Tibial nerve (tissue), 4 donors: ENCODE measurements around the gene WT1.

Experiments
- CTCF ChIP-seq, 5 experiments: fragments of 200-600 bp in 3 of 5; fragments of 450-650 bp in 2 of 5; sonication (generic) in 3 of 5; IDR thresholded peaks; one replicate each; pipeline ENCODE4 v1.5.1; 2016 to 2019; ENCODE audit warnings: antibody characterized with exemption in 5 of 5, mild to moderate bottlenecking in 3 of 5, moderate library complexity in 2 of 5
- EP300 ChIP-seq, 2 donors: sonication (generic); formaldehyde crosslinking; IDR thresholded peaks; one replicate each; pipeline ENCODE4 v1.6.1; 2017; ENCODE audit warnings: antibody characterized with exemption in 2 of 2, mild to moderate bottlenecking in 1 of 2
- POLR2A ChIP-seq, 2 donors: fragments of 450-650 bp; IDR thresholded peaks; one replicate each; pipeline ENCODE4 v1.6.1; 2017; ENCODE audit warnings: antibody characterized with exemption in 2 of 2, mild to moderate bottlenecking in 2 of 2, moderate library complexity in 2 of 2

- no peak for TF ChIP-seq CTCF (IDR thresholded peaks at IDR 0.05)
- TF ChIP-seq POLR2A (IDR thresholded peaks at IDR 0.05): no peak
- no peak for TF ChIP-seq EP300 (IDR thresholded peaks at IDR 0.05)
These were observed 1.6 kb upstream of the WT1 start for GRCh38 chr11:32436751-32437494.
